Islet of Langerhans (tissue), 1 donor: Measurements from ENCODE around the gene PTPRCAP.

ENCODE experiments used
- FAIRE-seq: peaks from one replicate; lab custom pipeline; 2011; peaks lifted over from hg19 to GRCh38; lab: Jason Lieb, UNC

Gene PTPRCAP

GRCh38 chr11:67465189-67465510 lies 27.7 kb upstream of the PTPRCAP start:
- no peak for FAIRE-seq

- no peak for FAIRE-seq
Observed at GRCh38 chr11:67464411-67465188, 27.1 kb upstream of the PTPRCAP start.

DNA sequence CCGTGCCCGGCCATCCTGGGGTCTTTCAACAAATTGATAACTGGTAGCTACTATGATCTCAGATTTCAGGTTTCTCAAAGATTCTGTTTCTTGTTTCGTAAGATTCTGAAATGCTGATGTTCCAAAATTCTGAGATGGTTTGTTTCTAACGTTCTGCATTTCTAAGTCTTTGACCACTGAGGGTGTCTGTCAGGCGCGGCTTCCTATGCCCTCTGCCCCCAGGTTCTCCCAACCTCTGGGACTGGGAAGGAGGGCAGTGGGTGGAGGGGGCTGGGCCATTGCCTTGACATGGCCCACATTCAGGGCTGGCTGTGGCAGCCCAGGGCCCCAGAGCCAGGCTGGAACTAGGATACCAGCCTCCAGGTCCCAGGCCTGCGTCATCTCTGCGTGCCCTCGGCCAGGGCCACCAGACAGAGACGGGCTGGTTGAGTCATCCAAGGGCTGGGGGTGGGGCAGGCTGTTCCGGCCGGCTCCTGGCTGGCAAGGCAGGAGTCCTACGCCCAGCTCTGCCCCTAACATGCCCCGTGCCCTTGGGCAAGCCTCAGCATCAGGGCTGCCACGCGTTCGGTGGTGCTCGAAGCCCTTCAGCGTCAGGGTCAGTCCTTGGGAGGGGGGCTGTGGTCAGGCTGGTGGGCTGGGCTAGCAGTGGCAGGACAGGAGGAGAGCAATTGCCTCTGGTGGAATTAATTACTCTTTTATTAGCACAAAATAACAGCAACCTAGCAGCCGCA lies 26.4 kb upstream of the PTPRCAP start:
- no peak for FAIRE-seq

DNA sequence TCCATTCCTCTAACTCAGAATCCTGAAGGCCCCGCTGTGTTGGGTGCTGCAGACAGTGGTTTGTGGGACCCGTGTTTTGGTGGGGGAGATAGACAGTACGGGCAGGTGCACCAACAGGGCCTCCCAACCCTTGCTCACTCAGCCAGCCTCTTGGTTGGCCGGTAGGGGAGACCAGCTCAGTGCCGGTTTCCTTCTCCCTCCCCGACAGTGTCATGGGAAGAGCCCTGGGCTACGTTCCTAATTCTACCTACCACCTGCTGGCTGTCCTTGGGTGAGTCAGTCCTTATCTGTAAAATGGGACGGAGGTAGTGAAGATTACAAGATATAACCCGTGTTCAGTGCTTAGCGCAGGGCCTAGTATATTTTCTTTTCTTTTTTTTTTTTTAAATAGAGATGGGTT lies 25.7 kb upstream of the PTPRCAP start:
- FAIRE-seq: no peak

DNA sequence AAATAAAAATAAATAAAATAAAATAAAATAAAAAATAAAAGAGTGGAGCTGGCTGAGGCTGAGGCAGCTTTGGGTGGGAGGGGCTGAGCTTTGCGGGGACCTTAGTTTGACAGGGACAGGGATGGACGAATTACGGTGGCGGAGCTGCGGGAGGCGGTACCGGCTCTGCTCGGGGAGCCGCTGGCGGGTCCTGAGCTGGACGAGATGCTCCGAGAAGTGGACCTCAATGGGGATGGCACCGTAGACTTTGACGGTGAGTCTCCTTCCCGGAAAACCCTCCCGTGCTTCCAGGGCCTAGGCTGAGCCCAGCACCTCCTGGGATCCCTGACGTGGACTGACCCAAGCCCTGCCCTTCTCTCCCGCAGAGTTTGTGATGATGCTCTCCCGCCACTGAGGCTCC lies 20.8 kb upstream of the PTPRCAP start:
- no peak for FAIRE-seq

DNA sequence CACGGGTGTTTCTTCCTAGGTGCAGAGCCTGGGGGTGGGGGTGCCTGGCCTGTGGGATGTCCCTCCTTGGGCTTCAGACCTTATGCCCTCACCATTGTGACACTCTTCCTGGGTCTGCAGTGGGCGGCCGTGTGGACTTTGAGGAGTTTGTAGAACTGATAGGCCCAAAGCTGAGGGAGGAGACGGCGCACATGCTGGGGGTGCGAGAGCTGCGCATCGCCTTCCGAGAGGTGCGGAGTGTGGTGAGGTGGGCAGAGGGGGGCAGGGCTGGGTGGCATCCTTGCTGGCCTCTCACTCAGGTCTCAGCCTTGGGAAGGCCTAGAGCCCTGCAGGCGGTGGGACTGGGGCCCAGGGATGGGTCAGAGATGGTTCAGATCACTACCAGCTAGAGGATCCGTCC lies 20.0 kb upstream of the PTPRCAP start:
- no peak for FAIRE-seq

DNA sequence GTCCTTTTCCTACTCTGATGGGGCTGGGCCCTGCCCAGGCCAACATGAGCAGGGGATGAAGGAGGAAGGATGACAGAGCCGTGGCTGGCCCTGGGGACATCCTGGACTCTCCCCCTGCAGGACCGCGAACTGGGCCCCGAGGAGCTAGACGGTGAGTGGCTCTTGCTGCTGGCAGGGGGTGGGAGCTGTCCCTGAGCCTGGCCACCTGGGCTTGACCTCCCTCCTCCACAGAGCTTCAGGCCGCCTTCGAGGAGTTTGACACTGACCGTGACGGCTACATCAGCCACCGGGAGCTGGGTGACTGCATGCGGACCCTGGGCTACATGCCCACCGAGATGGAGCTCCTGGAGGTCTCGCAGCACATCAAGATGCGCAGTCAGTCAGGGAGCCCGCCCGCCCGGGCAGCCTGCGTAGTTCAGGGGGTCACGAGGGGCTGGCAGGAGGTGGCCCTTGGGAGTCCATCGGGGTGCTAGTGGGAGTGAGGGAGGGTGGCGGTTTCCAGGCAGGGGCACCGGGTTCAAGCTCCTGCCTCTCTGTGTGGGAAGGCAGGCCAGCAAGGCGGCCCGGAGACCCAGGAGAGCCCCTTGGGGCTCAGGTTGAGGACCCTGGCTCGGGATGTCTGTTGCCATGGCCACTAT lies 18.7 kb upstream of the PTPRCAP start:
- no peak for FAIRE-seq

GRCh38 chr11:67455054-67455453 lies 17.6 kb upstream of the PTPRCAP start, which contains the start of gene CABP4:
CABP4 (plus strand) TSS chr11:67455354; CDS start chr11:67455424, 70 bp downstream.
- FAIRE-seq: no peak

DNA sequence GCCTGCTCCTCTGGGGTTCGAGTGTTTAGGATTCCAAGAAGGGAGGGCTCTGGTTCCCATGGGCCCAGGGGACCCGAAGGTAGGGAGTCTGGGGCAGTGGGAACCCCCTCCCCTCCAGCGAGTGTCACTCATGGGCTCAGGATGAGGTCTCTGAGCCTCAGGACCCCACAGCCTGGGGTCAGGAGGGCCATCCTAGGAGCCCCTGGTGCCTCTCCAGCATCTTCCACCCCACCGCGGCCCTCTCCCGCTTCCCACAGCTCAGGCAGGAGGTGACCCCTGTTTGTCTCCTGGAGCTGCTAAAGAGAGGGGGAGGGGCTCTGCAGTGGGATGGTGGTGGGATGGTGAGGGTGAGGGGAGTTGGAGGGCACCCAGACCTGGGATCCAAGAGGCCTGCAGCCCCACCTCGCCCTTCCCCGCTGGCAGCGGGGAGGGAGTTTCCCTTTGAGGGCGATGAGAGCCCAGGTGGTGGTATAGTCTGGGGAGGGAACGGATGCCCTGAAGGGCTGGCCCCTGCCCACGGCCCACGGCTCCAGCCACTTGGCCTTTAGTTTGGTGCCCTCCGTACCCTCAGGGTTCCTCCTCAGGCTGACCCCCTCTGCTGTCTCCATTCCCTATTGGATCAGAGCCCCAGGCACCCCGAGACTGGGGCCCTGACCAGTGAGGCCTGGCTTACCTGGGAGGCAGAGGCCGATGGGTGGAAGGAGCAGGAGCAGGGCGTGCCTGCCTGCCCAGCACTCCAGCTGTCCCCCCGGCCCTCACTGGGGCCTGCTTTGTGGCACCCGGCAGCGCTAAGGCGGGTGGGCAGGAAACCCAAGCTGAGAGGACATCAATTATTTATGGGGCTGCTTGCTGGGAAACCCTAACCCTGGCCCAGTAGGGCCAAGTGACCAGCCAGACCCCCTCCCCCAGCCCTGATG lies 16.6 kb upstream of the PTPRCAP start:
- no peak for FAIRE-seq

DNA sequence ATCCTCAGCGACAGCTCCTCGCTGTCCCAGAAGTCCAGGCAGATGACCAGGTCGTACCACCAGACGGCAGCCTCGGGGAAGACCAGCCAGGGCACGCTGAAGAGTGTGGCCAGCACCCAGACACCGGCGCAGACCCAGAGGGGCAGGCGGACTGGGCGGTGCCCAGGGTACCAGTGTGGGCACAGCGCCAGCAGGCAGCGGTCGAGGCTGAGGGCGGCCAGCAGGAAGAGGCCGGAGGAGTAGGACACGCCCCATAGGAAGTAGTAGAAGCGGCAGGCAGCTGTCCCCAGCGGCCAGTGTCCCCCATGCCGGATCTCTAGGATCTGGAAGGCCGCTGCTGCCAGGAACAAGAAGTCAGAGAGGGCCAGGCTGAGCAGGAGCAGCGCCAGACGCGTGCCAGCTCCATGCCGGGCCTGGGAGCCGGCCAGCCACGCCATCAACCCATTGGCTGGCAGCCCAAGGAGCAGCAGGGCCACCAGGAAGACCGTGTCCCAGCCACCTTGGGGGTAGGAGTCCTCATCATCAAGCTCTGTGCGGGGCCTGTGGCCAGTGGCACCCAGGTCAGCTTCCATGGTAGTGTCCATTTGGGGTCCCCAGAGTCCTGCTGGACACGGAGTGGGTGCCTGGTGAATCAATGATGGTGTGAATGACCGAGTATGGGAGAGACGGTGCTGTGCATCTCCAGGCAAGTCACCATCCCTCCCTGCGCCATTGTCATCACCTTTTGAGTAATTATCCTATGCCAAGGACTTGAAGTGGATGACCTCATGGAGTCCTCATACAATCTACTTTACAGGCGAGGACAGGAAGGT lies 14.9 kb upstream of the PTPRCAP start, which contains the start of gene GPR152:
TSS of gene GPR152 (minus strand) at position 589 of the 812 bp plus-strand sequence. CDS start at position 584, 5 bp downstream.
- FAIRE-seq: no peak

- no peak for FAIRE-seq
Observed at GRCh38 chr11:67451658-67451976, 14.1 kb upstream of the PTPRCAP start.

GRCh38 chr11:67450796-67451657 lies 13.5 kb upstream of the PTPRCAP start:
- FAIRE-seq: no peak

DNA sequence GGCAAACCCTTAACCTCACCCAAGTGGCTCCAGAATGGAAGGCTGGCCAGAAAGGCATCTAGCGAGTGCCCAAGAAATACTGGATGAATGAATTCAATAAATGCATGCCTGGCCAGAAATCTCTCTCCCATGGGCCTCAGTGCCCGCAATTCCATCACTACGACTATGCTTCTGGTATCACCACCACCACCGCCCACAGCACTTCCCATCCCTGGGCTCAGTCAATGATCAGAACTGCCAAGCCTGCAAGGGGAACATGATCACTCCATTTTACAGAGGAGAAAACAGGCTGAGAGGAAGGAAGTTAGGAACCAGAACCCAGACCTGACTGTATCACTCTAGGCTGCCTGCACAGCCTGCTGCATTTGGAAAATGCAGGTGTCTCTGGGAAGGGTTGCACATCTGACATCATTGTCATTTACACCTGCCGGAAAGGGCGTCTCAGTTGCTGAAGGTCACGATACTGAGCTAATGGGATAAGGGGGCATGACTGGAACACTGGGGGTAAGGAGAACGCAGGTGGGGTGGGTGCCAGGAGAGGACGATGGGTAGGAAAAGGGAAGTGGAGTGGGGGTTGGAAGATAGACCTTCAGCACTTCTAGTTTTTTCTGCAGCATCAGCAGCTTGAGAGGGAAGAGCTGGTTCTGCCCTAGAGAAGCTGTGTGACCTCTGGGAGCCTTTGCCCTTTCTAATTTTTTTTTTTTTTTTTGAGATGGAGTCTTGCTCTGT lies 11.8 kb upstream of the PTPRCAP start:
- FAIRE-seq: no peak

GRCh38 chr11:67448220-67448609 lies 10.7 kb upstream of the PTPRCAP start:
- FAIRE-seq: no peak

DNA sequence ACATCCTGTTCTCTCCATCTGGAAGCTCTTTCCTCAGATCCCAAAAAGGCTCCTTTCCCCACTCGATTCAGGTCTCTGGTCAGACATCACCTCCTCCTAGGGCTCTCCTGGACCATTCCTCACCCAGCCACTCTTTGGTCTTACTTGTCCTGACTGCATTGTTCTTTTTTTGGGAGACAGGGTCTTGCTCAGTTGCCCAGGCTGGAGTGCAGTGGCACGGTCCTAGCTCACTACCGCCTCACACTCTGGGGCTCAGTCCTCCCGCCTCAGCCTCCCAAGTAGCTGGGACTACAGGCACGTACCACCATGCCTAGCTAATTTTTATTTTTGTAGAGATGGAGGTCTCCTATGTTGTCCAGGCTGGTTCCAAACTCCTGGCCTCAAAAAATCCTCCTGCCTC lies 8.0 kb upstream of the PTPRCAP start:
- no peak for FAIRE-seq

GRCh38 chr11:67442504-67443404 lies 5.3 kb upstream of the PTPRCAP start:
- FAIRE-seq: no peak

DNA sequence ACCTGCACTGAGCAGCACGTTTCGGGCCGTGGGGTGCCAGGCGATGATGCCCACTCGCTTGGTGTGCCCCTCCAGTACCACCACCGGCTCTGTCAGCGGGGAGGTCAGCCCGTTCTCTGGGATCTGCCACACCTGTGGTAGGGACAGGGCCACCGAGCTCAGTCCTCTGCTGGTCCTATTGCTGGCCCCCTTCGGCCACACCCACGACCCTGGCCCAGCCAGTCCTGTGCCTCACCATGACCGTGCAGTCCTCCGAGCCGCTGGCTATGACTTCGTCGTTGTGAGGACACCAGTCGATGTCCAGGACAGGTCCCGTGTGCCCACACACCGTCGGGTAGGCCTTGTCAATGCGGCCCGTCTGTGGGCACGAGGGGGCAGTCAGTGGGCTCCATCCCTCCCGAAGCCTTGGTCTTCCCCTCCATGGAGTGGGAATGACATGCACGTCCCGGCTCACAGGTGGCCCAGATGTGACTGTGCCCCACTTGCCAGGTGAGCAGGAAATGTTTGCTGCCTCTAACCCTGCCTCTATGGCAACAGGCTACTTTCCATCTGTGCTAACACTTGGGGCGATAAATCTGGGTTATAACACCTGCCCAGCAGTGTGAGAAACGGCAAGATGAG lies 4.4 kb upstream of the PTPRCAP start:
- no peak for FAIRE-seq

DNA sequence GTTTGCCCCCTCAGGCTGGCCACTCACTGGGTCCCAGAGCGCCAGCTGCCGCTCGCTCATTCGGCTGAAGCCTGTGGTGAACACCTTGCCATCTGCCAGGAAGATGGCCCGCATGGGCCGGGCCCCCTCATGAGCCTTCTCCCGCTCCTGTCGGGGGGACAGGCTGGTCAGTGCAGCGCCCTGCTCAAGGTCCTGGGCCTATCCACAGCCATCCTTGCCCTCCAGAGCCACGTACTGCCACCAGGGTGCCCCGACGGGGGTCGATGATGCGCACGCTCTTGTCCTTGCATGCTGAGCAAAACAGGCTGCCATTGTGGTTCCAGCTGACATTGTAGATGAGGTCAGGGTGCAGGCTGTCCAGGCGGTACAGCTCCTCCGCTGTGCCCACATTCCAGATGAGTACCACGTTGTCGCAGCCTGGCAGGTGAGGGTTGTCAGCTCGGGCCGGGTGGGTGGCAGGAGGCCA lies 3.6 kb upstream of the PTPRCAP start:
- FAIRE-seq: no peak
